Liver (tissue), 9 donors: ENCODE data around the gene CTDSPL2. TPM values are rescaled to one million over a fixed set of nuclear protein-coding genes. Genes with fewer than 3 reads are reported as not detected.

Experiments used
- DNase-seq: peaks from one replicate; pipeline ENCODE4 v3.0.0-alpha.2; 2017; ENCODE audit warnings: low spot score
- H3K27ac ChIP-seq, 2 donors: one replicate each; pipeline ENCODE4 v1.7.0; 2013; ENCODE audit warnings: inconsistent platforms in 2 of 2, low read length in 2 of 2, control low read depth in 1 of 2, low read depth in 1 of 2, mild to moderate bottlenecking in 1 of 2
- H3K27me3 ChIP-seq, 4 donors: one replicate each; pipeline versions ENCODE4 v1.6.1 to v1.7.0; 2013; ENCODE audit warnings: low read length in 3 of 4, inconsistent platforms in 1 of 4, mild to moderate bottlenecking in 1 of 4, moderate library complexity in 1 of 4; ENCODE audit not compliant: control insufficient read depth in 4 of 4, insufficient read depth in 4 of 4
- H3K36me3 ChIP-seq, 4 donors: one replicate each; pipeline versions ENCODE4 v1.6.1 to v1.7.0; 2013; ENCODE audit warnings: low read length in 3 of 4, mild to moderate bottlenecking in 3 of 4, low read depth in 1 of 4, moderate library complexity in 1 of 4; ENCODE audit not compliant: control insufficient read depth in 4 of 4, insufficient read depth in 3 of 4
- H3K4me1 ChIP-seq, 4 donors: one replicate each; pipeline versions ENCODE4 v1.6.1 to v1.7.0; 2013; ENCODE audit warnings: low read length in 3 of 4, mild to moderate bottlenecking in 3 of 4, moderate library complexity in 1 of 4; ENCODE audit not compliant: control insufficient read depth in 4 of 4, insufficient read depth in 4 of 4
- H3K4me3 ChIP-seq, 3 donors: one replicate each; pipeline versions ENCODE4 v1.6.1 to v1.7.0; 2013; ENCODE audit warnings: low read length in 3 of 3, control low read depth in 1 of 3, low read depth in 1 of 3, mild to moderate bottlenecking in 1 of 3
- H3K9ac ChIP-seq, 2 donors: one replicate each; pipeline ENCODE4 v1.7.0; 2013; ENCODE audit warnings: low read length in 2 of 2, mild to moderate bottlenecking in 2 of 2, moderate library complexity in 2 of 2, control low read depth in 1 of 2, low read depth in 1 of 2
- H3K9me3 ChIP-seq, 4 donors: one replicate each; pipeline versions ENCODE4 v1.6.1 to v1.7.0; 2013; ENCODE audit warnings: low read length in 3 of 4; ENCODE audit not compliant: control insufficient read depth in 4 of 4
- ATF3 ChIP-seq: IDR thresholded peaks from 2 replicates; pipeline ENCODE4 v1.6.1; 2016; ENCODE audit warnings: antibody characterized with exemption
- FOXA1 ChIP-seq: IDR thresholded peaks from 2 replicates; pipeline ENCODE4 v1.6.1; 2016; ENCODE audit warnings: antibody characterized with exemption
- GABPA ChIP-seq, 2 donors: IDR thresholded peaks in 1 of 2; conservative IDR thresholded peaks in 1 of 2; 2 replicates each; pipeline ENCODE4 v1.6.1; 2016; ENCODE audit warnings: antibody characterized with exemption in 2 of 2, mild to moderate bottlenecking in 1 of 2, moderate library complexity in 1 of 2
- HNF4A ChIP-seq, 2 donors: conservative IDR thresholded peaks; 2 replicates each; pipeline ENCODE4 v1.6.1; 2016; ENCODE audit warnings: antibody characterized with exemption in 2 of 2, mild to moderate bottlenecking in 2 of 2
- HNF4G ChIP-seq: IDR thresholded peaks from 2 replicates; pipeline ENCODE4 v1.6.1; 2016; ENCODE audit warnings: antibody characterized with exemption
- JUND ChIP-seq, 2 donors: IDR thresholded peaks; 2 replicates each; pipeline ENCODE4 v1.6.1; 2016; ENCODE audit warnings: antibody characterized with exemption in 2 of 2
- NR2F2 ChIP-seq: IDR thresholded peaks from 2 replicates; pipeline ENCODE4 v1.6.1; 2016; ENCODE audit warnings: antibody characterized with exemption
- RAD21 ChIP-seq, 2 donors: IDR thresholded peaks; 2 replicates each; pipeline ENCODE4 v1.6.1; 2016; ENCODE audit warnings: antibody characterized with exemption in 2 of 2, mild to moderate bottlenecking in 2 of 2
- SP1 ChIP-seq: IDR thresholded peaks from 2 replicates; pipeline ENCODE4 v1.6.1; 2018; ENCODE audit warnings: antibody characterized with exemption, mild to moderate bottlenecking
- YY1 ChIP-seq: IDR thresholded peaks from 2 replicates; pipeline ENCODE4 v1.6.1; 2016; ENCODE audit warnings: antibody characterized with exemption, mild to moderate bottlenecking
- ZBTB33 ChIP-seq: IDR thresholded peaks from 2 replicates; pipeline ENCODE4 v1.6.1; 2016; ENCODE audit warnings: antibody characterized with exemption
- WGBS: extraction: QIAGEN DNeasy Blood & Tissue Kit; methylation state at CpG from one replicate; pipeline ENCODE4 v1.1.7; 2013; 5-methylcytosine and 5-hydroxymethylcytosine counted together
- polyA plus RNA-seq, 2 donors: library from polyadenylated mRNA; stranded (reverse) in 1 of 2; unstranded in 1 of 2; fragments of 200-250 nt in 1 of 2; fragments of >200 nt in 1 of 2; fragmentation: Nextera tagmentation in 1 of 2; extraction: Ambion mirVana in 1 of 2; gene quantifications; one replicate each; pipeline versions ENCODE4 v1.2.1 to v1.2.3, GENCODE V29; 2013 to 2015
- total RNA-seq, 2 donors: library from RNA; depleted of rRNA; stranded (reverse); fragments of >200 nt; gene quantifications; one replicate each; pipeline ENCODE4 v1.2.3, GENCODE V29; 2014
- TF ChIP-seq, protein P1 (sequence below): fragments of 150-350 bp; IDR thresholded peaks from 2 replicates; pipeline ENCODE4 v1.5.1; 2017; ENCODE audit warnings: improper control_type of control experiment, low read depth, low read length; ENCODE audit not compliant: missing input control
- TF ChIP-seq, protein P2 (sequence below): IDR thresholded peaks from 2 replicates; pipeline ENCODE4 v1.6.1; 2016; ENCODE audit warnings: antibody characterized with exemption, mild to moderate bottlenecking
- TF ChIP-seq, protein P3 (sequence below): IDR thresholded peaks from 2 replicates; pipeline ENCODE4 v1.6.1; 2016; ENCODE audit warnings: antibody characterized with exemption
- donor health status: healthy.
- donor health status: healthy.
- donor health status: healthy.
- donor health status: healthy.
- donor health status: healthy.

CTDSPL2 gene
- total and polyA plus RNA-seq, 4 donors = 3.6 to 41.5 (median 21.2) TPM

- no peak for DNase-seq
- Histone ChIP-seq H3K9ac (no peak overlapping the region), H3K9me3 (no peaks in the 10 kb centered on the region), H3K36me3 (peaks cover 8 to 16% (median 15%) of the 10 kb centered on the region in 4 donors), H3K4me1 (no peaks in the 10 kb centered on the region), H3K27ac (no peak overlapping the region), H3K27me3 (no peaks in the 10 kb centered on the region), H3K4me3 (no peak overlapping the region)
- 62% methylated on average over 3 of the region's 3 CpGs for WGBS
- TF ChIP-seq RAD21 (IDR thresholded peaks at IDR 0.05) (no peak), GABPA (IDR thresholded peaks at IDR 0.05 in 1 of 2, conservative IDR thresholded peaks at IDR 0.05 in 1 of 2) (no peak), NR2F2 (no peak)
These were observed 65.2 kb downstream of the CTDSPL2 start for GRCh38 chr15:44492672-44493071.

- TF ChIP-seq RAD21 (IDR thresholded peaks at IDR 0.05) (no peak), FOXA1 (no peak), HNF4A (conservative IDR thresholded peaks at IDR 0.05) (no peak), ATF3 (no peak), YY1 (no peak), GABPA (IDR thresholded peaks at IDR 0.05 in 1 of 2, conservative IDR thresholded peaks at IDR 0.05 in 1 of 2) (no peak), ZBTB33 (no peak), SP1 (no peak), JUND (IDR thresholded peaks at IDR 0.05) (no peak), HNF4G (no peak)
- TF ChIP-seq, protein P1, sequence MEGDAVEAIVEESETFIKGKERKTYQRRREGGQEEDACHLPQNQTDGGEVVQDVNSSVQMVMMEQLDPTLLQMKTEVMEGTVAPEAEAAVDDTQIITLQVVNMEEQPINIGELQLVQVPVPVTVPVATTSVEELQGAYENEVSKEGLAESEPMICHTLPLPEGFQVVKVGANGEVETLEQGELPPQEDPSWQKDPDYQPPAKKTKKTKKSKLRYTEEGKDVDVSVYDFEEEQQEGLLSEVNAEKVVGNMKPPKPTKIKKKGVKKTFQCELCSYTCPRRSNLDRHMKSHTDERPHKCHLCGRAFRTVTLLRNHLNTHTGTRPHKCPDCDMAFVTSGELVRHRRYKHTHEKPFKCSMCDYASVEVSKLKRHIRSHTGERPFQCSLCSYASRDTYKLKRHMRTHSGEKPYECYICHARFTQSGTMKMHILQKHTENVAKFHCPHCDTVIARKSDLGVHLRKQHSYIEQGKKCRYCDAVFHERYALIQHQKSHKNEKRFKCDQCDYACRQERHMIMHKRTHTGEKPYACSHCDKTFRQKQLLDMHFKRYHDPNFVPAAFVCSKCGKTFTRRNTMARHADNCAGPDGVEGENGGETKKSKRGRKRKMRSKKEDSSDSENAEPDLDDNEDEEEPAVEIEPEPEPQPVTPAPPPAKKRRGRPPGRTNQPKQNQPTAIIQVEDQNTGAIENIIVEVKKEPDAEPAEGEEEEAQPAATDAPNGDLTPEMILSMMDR = no peak
- TF ChIP-seq, protein P2, sequence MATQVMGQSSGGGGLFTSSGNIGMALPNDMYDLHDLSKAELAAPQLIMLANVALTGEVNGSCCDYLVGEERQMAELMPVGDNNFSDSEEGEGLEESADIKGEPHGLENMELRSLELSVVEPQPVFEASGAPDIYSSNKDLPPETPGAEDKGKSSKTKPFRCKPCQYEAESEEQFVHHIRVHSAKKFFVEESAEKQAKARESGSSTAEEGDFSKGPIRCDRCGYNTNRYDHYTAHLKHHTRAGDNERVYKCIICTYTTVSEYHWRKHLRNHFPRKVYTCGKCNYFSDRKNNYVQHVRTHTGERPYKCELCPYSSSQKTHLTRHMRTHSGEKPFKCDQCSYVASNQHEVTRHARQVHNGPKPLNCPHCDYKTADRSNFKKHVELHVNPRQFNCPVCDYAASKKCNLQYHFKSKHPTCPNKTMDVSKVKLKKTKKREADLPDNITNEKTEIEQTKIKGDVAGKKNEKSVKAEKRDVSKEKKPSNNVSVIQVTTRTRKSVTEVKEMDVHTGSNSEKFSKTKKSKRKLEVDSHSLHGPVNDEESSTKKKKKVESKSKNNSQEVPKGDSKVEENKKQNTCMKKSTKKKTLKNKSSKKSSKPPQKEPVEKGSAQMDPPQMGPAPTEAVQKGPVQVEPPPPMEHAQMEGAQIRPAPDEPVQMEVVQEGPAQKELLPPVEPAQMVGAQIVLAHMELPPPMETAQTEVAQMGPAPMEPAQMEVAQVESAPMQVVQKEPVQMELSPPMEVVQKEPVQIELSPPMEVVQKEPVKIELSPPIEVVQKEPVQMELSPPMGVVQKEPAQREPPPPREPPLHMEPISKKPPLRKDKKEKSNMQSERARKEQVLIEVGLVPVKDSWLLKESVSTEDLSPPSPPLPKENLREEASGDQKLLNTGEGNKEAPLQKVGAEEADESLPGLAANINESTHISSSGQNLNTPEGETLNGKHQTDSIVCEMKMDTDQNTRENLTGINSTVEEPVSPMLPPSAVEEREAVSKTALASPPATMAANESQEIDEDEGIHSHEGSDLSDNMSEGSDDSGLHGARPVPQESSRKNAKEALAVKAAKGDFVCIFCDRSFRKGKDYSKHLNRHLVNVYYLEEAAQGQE = no peak
- TF ChIP-seq, protein P3, sequence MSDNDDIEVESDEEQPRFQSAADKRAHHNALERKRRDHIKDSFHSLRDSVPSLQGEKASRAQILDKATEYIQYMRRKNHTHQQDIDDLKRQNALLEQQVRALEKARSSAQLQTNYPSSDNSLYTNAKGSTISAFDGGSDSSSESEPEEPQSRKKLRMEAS = no peak
- H3K27ac ChIP-seq = no peak overlapping the region
- H3K4me1 ChIP-seq = peaks cover 0 to 2% (median 0%) of the 10 kb centered on the region in 4 donors
- no peaks in the 10 kb centered on the region for H3K9me3 ChIP-seq
- no peak overlapping the region for H3K9ac ChIP-seq
- WGBS = 98% methylated on average over 8 of the region's 8 CpGs
- no peaks in the 10 kb centered on the region for H3K27me3 ChIP-seq
- peaks cover 12 to 22% (median 14%) of the 10 kb centered on the region in 4 donors for H3K36me3 ChIP-seq
- no peak for DNase-seq
- no peak overlapping the region for H3K4me3 ChIP-seq
These were observed 68.1 kb downstream of the CTDSPL2 start for GRCh38 chr15:44495562-44495961.
